H1 (cell line): Measurements from ENCODE around the gene THADA. TPM values are rescaled to one million over a fixed set of nuclear protein-coding genes. Genes with fewer than 3 reads are reported as not detected.

ENCODE experiments used
- ASH2L ChIP-seq: fragments of 200-600, 300-600 bp; sonication (generic); IDR thresholded peaks from one replicate; pipeline ENCODE4 v1.7.1; 2017; ENCODE audit warnings: low read length
- CHD2 ChIP-seq: IDR thresholded peaks from 2 replicates; pipeline ENCODE4 v1.6.1; 2012; ENCODE audit warnings: low read length, improper control_type of control experiment
- CHD7 ChIP-seq: fragments of 300-600 bp; sonication (generic); IDR thresholded peaks from 2 replicates; pipeline ENCODE4 v1.7.1; 2012; ENCODE audit warnings: low read length, moderate library complexity, mild to moderate bottlenecking, inconsistent platforms; ENCODE audit not compliant: insufficient replicate concordance
- KDM4A ChIP-seq: IDR thresholded peaks from one replicate; pipeline ENCODE4 v1.7.1; 2012; ENCODE audit warnings: low read depth, mild to moderate bottlenecking, moderate library complexity, low read length, inconsistent platforms; ENCODE audit not compliant: severe bottlenecking
- MAFK ChIP-seq: IDR thresholded peaks from 2 replicates; pipeline ENCODE4 v1.6.1; 2012; ENCODE audit warnings: low read depth, mild to moderate bottlenecking, improper control_type of control experiment, low read length
- POLR2AphosphoS5 ChIP-seq: IDR thresholded peaks from 2 replicates; pipeline ENCODE4 v1.6.1; 2011; ENCODE audit warnings: low read depth, low read length
- SIRT6 ChIP-seq: IDR thresholded peaks from one replicate; pipeline ENCODE4 v1.7.1; 2012; ENCODE audit warnings: low read length, inconsistent platforms
- SIX5 ChIP-seq: IDR thresholded peaks from 2 replicates; pipeline ENCODE4 v1.6.1; 2011; ENCODE audit warnings: mild to moderate bottlenecking, low read depth, low read length
- SP1 ChIP-seq: IDR thresholded peaks from 2 replicates; pipeline ENCODE4 v1.6.1; 2011; ENCODE audit warnings: low read depth, low read length
- SRF ChIP-seq: IDR thresholded peaks from 2 replicates; pipeline ENCODE4 v1.6.1; 2011; ENCODE audit warnings: mild to moderate bottlenecking, low read depth, low read length, moderate library complexity
- TCF12 ChIP-seq: IDR thresholded peaks from 2 replicates; pipeline ENCODE4 v1.6.1; 2011; ENCODE audit warnings: low read depth, mild to moderate bottlenecking, low read length
- USF2 ChIP-seq: IDR thresholded peaks from 2 replicates; pipeline ENCODE4 v1.6.1; 2011; ENCODE audit warnings: low read length, improper control_type of control experiment
- polyA plus RNA-seq, 7 experiments: library from polyadenylated mRNA; depleted of rRNA in 3 of 7; stranded (reverse) in 5 of 7; unstranded in 2 of 7; fragments of >200 nt in 5 of 7; fragments of 200-250 nt in 2 of 7; gene quantifications; 1 replicate in 5 of 7; 2 replicates in 1 of 7; 4 replicates in 1 of 7; pipeline versions ENCODE4 v1.2.1 to v1.2.3, GENCODE V29; 2011 to 2013; ENCODE audit warnings: missing spikeins in 2 of 7, mixed read lengths in 2 of 7
- total RNA-seq: library from RNA; stranded (reverse); fragmentation: NEBNext Ultra II Directional; extraction: Animal tissue kit (Norgen Biotek cat#: 25700); gene quantifications from 2 replicates; pipeline ENCODE4 v1.2.1, GENCODE V29; 2021

Gene THADA
- total and polyA plus RNA-seq, 2 of the 8 experiments (the other 6 are each of a cell fraction or from before 2014, with no cell fraction given) = 22.4 to 26.8 TPM

GRCh38 chr2:43490252-43490786 lies 105.5 kb downstream of the THADA start (continued):
- TF ChIP-seq CHD7 = no peak
- no peak for TF ChIP-seq KDM4A
- TF ChIP-seq CHD2 = no peak
- no peak for TF ChIP-seq SIRT6
- TF ChIP-seq TCF12 = no peak
- TF ChIP-seq POLR2AphosphoS5 = no peak
- no peak for TF ChIP-seq USF2
- TF ChIP-seq MAFK = no peak
- no peak for TF ChIP-seq SRF
- no peak for TF ChIP-seq SIX5
- no peak for TF ChIP-seq ASH2L
- TF ChIP-seq SP1 = no peak
